GM12865 (cell line): Measurements from ENCODE around the gene PRKN.

Experiments used
- DNase-seq: peaks from one replicate; pipeline ENCODE4 v3.0.0; 2010; ENCODE audit warnings: low read depth
- H3K4me3 ChIP-seq: 2 replicates; pipeline ENCODE4 v1.5.1; 2011; ENCODE audit warnings: mild to moderate bottlenecking, low read depth, low read length, control low read depth
- TF ChIP-seq, protein P1 (sequence below): IDR thresholded peaks from 2 replicates; pipeline ENCODE4 v1.5.1; 2011; ENCODE audit warnings: low read length, control low read depth, low read depth, inconsistent platforms; ENCODE audit not compliant: insufficient read depth; ENCODE audit errors: missing control alignments

PRKN gene

DNA sequence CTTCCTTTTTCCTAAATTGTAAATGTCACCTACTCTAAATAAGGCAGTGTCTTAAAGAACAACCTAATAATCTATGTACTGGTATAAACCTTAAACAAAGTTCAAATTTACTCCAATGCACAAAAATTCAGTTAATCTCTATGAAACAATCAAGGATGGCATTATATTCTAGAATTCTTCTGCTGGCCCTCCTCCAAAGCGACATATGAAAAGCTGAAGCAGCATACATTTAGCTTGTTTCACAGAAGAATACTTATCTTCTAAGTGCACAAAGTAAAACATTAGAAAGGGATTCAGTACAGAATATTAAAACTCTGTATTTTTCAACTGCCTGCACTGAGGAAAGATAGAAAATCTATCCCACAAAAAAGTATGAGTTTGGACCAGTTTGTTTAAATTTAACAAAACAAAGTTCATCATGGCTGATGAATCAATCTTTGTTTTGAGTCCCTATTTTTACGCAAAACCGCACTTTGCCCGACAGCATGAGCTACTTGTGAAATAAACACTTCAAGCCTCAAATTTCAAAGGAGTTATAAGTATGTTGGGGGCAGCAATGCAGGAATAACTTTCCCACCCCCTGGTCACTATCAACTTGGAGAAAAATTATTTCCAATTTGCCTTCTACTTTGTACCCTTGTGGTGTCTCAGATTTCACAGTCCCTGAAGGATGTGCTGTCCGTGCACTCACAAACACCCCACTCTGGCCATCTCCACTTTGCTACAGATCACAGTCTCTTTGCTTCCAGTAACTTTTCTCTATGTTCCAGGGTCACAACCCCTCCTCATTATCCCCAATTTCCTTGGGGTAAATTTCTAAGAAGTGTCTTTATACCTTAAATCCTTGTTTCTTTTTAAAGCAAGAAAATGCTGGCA, 238.2 kb downstream of the PRKN start:
- TF ChIP-seq, protein P1, sequence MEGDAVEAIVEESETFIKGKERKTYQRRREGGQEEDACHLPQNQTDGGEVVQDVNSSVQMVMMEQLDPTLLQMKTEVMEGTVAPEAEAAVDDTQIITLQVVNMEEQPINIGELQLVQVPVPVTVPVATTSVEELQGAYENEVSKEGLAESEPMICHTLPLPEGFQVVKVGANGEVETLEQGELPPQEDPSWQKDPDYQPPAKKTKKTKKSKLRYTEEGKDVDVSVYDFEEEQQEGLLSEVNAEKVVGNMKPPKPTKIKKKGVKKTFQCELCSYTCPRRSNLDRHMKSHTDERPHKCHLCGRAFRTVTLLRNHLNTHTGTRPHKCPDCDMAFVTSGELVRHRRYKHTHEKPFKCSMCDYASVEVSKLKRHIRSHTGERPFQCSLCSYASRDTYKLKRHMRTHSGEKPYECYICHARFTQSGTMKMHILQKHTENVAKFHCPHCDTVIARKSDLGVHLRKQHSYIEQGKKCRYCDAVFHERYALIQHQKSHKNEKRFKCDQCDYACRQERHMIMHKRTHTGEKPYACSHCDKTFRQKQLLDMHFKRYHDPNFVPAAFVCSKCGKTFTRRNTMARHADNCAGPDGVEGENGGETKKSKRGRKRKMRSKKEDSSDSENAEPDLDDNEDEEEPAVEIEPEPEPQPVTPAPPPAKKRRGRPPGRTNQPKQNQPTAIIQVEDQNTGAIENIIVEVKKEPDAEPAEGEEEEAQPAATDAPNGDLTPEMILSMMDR = no peak
- no peak overlapping the region for H3K4me3 ChIP-seq
- DNase-seq = no peak

DNA sequence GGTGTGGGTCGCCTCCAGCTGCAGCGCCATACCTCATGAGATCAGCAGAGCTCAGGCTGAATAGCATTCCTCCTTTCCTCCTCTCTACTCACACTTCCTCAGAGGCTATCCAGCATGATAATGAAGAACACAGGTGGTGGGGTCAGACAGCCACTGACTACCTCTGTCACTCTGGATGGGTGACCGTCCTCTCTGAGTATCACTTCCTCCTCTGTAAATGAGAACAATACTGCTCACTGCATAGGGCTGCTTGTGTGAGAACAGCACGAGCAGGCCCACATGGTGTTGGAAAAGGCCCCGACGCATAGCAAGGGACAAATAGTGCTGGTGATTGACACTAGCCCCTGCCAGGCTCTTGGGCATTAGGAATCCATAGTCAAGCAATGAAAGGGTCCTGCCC, 239.1 kb downstream of the PRKN start:
- no peak overlapping the region for H3K4me3 ChIP-seq
- peak; percentile 12 for DNase-seq
- TF ChIP-seq, protein P1 = no peak

DNA sequence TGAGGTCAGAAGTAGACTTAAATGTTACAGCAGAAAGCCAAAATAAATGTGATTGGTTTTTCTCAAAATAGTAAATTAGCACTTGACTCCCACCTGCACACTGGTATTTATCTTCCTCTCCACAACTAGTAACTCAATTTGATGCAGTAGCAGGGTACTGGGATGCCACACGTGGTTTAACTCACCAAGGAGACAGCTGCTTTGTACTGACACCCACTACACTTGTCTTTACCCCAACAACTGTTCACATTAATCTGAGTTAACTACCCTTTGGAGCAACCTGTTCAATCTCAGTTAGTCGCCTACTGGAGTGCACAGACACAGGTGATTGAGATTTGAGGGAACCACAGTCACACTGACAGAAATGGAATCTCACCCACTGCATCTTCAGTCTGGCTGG, 242.1 kb downstream of the PRKN start:
- DNase-seq = no peak
- H3K4me3 ChIP-seq = no peak overlapping the region
- TF ChIP-seq, protein P1 = no peak

DNA sequence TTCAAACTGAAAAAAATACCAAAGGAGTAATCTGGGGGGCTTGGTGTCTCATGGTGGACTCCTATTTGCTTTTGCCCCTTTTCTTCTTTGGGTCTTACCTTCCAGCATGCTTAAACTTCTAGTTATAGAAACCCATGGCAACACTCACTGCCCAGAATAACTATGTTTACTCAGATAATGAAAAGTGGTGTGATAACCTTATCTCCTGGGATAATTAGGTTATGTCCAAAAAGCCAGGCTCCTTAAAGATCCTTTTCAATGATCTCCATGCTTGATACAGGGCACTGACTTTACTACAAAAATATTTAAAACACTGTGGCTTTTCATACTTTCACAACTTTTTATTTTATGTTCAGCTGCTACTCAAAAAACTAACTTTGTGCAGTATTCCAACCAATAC, 245.6 kb downstream of the PRKN start:
- no peak overlapping the region for H3K4me3 ChIP-seq
- TF ChIP-seq, protein P1 = no peak
- DNase-seq = no peak

DNA sequence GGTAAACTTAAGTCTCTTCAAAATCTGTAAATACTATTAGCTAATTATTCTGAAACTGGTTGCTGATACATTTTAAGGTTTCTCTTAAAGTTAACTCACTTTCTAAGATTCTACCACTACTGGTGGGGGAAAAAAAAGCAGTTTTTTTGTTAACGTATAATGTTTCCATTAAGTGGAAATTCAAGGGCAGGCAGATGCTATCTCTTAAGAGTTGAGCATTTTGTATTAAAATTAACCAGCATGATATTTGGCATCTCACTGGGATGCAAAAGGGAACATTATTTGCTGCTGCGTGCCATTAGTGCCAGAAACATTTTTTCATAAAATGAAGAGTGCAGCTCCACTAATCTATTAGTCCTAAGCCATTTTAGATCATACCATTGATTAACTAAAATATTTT, 246.2 kb downstream of the PRKN start:
- no peak overlapping the region for H3K4me3 ChIP-seq
- TF ChIP-seq, protein P1 = no peak
- no peak for DNase-seq

DNA sequence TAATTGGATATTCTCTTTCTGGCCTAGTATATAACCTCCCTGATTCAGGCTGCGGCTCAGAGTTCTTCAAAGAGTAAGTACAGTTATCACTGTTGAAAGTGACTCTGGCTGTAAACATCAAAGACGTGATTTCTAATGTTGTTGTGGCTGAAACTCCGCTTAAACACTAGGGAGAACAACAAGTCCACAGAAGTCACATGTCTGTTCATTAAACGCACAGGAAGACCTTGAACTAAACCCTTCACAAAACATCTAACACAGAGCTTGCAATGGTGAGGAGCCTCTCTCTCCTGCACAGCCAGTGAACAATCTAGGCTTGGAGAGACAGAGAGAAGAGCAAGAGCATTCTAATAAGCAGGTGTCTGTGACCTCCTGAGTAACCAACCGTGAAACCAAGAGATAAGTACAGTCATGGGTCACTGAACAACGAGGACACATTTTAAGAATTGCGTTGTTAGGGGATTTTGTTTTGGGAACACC, 249.3 kb downstream of the PRKN start:
- TF ChIP-seq, protein P1 = no peak
- no peak overlapping the region for H3K4me3 ChIP-seq
- peak; percentile 80 for DNase-seq
